HEK293 (cell line): ENCODE results near the gene PCK1.

ENCODE experiments used
- BCL11A ChIP-seq: fragments of 450-650 bp; formaldehyde crosslinking; IDR thresholded peaks from 2 replicates; pipeline ENCODE4 v1.5.1; 2016; ENCODE audit warnings: low read depth, missing biosample characterization, missing genetic modification characterization
- CTCF ChIP-seq: fragments of 450-650 bp; formaldehyde crosslinking; IDR thresholded peaks from 2 replicates; pipeline ENCODE4 v1.5.1; 2016; ENCODE audit warnings: missing biosample characterization, missing genetic modification characterization
- ELK4 ChIP-seq: IDR thresholded peaks from 2 replicates; pipeline ENCODE4 v1.6.1; 2011; ENCODE audit warnings: mild to moderate bottlenecking, low read depth, low read length, borderline replicate concordance
- PBX3 ChIP-seq: sonication (generic); formaldehyde crosslinking; IDR thresholded peaks from 2 replicates; pipeline ENCODE4 v1.8.1; 2022; ENCODE audit warnings: mild to moderate bottlenecking, moderate library complexity, missing genetic modification reagents
- REST ChIP-seq: fragments of 450-650 bp; formaldehyde crosslinking; IDR thresholded peaks from 2 replicates; pipeline ENCODE4 v1.5.1; 2016; ENCODE audit warnings: missing biosample characterization, missing genetic modification characterization
- ZNF114 ChIP-seq: fragments of 450-650 bp; formaldehyde crosslinking; IDR thresholded peaks from 2 replicates; pipeline ENCODE4 v1.5.0; 2017; ENCODE audit warnings: missing biosample characterization, missing genetic modification characterization
- ZNF121 ChIP-seq: fragments of 450-650 bp; formaldehyde crosslinking; IDR thresholded peaks from 2 replicates; pipeline ENCODE4 v1.5.1; 2016; ENCODE audit warnings: missing biosample characterization, missing genetic modification characterization
- ZNF274 ChIP-seq, 2 experiments: fragments of 200-500 bp in 1 of 2; fragments of 450-650 bp in 1 of 2; sonication (Bioruptor generic) in 1 of 2; formaldehyde crosslinking in 1 of 2; IDR thresholded peaks; 2 replicates each; pipeline versions ENCODE4 v1.5.1 to v1.6.1; 2014 to 2016; ENCODE audit warnings: borderline replicate concordance in 1 of 2, inconsistent platforms in 1 of 2, low read length in 1 of 2, missing biosample characterization in 1 of 2, missing genetic modification characterization in 1 of 2
- ZNF549 ChIP-seq: fragments of 450-650 bp; IDR thresholded peaks from 2 replicates; pipeline ENCODE4 v1.5.1; 2018; ENCODE audit warnings: missing biosample characterization, missing genetic modification characterization, mild to moderate bottlenecking, inconsistent platforms, moderate library complexity
- ZNF580 ChIP-seq: fragments of 450-650 bp; formaldehyde crosslinking; IDR thresholded peaks from 2 replicates; pipeline ENCODE4 v1.5.1; 2016; ENCODE audit warnings: missing biosample characterization, missing genetic modification characterization

GRCh38 chr20:57600320-57601210 is 39.7 kb downstream of the PCK1 start:
- TF ChIP-seq CTCF (tag by site-specific recombination) (no peak), REST (no peak), ZNF274 (IDR thresholded peaks at IDR 0.05; ENCODE audit: low read length) (no peak), ZNF274 (tag by site-specific recombination; IDR thresholded peaks at IDR 0.05; ENCODE audit: borderline replicate concordance) (no peak), ZNF121 (tag by site-specific recombination) (no peak), BCL11A (tag by site-specific recombination) (no peak), ZNF549 (tag by site-specific recombination) (no peak), ZNF580 (tag by site-specific recombination) (no peak), ELK4 (no peak), ZNF114 (no peak), PBX3 (CRISPR knock-in tag) (no peak)
